NCI-H146 treated with DMSO at 0.1 percent for 48 hours (cell line): Measurements from ENCODE around the gene LENG1.

Experiments
- DNase-seq: peaks from one replicate; lab custom pipeline; 2025; ENCODE audit not compliant: unreplicated experiment; lab: John Stamatoyannopoulos, UW

LENG1 gene

GRCh38 chr19:54114340-54115108, 45.0 kb downstream of the LENG1 start:
- no peak for DNase-seq

GRCh38 chr19:54109651-54110050, 49.9 kb downstream of the LENG1 start:
- DNase-seq: no peak

GRCh38 chr19:54108496-54108895, 51.0 kb downstream of the LENG1 start:
- no peak for DNase-seq

- DNase-seq: no peak
These were observed 51.5 kb downstream of the LENG1 start for GRCh38 chr19:54107876-54108490.

- no peak for DNase-seq
These were observed 52.8 kb downstream of the LENG1 start for GRCh38 chr19:54106716-54107115.

- no peak for DNase-seq
These were observed 53.7 kb downstream of the LENG1 start for GRCh38 chr19:54105796-54106195.
